Stimulated activated CD4-positive, alpha-beta T cell treated with anti-CD3 and anti-CD28 coated beads, Interleukin-15, amount 100 ng/mL, for 48 hours (primary cell): ENCODE measurements around the gene PEX16.
"Not testable (repeated sequence)": the region's sequence is repeated elsewhere in the genome, so short reads cannot be mapped to it uniquely, and the experiment has no call there.

Source experiments
- DNase-seq, 2 donors: peaks; one replicate each; pipeline ENCODE4 v3.0.0-alpha.2; 2020; ENCODE audit warnings: low read depth in 2 of 2

The PEX16 gene

DNA sequence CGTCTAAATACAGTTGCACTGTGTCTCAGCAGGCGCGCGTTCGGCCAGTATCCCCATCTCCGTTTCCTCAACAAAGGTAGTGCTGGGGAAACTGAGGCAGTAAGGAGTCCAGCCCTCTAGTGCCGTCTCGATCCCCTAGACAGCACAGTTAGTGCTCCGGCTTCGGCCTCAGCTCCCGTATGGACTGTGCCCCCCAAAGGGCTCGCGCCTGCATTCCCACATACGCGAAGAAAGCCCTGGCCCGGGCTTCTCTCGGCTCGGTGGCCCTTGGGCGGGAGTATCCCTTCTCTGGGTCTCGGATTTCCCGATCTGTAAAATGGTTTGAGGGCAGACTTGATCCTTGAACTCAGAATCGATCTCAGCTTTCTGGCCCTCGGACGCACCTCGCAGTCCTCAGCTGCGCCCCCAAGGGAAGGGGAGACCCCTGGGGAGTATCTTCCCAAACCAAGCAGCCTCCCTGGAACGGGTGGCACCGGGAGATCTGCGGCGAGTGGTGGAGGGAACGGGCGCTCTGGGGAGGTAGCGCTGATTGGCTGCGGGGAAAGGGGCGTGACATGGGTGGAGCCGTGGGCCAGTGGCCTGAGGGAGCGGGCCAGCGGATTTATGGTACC lies 759 bp upstream of the PEX16 start:
- peak; percentile 35 to 67 for DNase-seq

DNA sequence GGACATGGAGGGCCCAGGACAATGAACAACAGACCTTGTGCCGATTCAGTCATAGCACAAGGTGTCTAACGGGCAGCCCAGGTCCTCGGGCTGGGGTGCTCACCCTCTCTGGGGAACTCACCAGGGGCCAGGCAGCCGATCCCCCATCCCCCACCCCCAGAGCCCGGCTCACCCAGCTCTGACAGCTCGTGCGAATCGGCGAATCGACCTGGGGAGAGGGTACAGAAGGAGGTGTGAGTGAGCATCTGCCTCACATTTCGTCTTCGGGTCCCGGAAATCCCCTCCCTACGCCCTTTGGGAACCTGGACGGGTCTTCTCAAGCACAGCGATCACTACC lies 423 bp downstream of the PEX16 start:
- DNase-seq, result no peak

DNA sequence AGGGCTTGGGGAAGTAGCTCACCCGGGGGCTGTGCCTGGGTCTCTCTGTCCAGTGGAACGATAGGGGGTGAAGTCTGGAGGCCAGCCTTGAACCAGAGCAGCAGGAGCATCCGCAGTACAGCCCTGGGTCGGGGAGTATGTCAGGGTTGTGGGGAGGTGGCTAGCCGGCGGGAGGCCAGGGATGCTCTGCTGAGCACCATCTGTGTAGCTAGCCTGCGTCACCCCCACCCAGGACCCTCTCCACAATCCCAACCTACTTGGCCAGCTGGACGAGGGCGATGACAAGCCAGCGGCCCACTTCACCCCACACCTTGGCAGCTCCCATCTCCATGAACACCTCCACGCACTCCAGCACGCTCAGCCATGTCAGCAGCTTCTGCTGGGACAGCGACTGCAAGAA lies 2.2 kb downstream of the PEX16 start:
- no peak for DNase-seq

DNA sequence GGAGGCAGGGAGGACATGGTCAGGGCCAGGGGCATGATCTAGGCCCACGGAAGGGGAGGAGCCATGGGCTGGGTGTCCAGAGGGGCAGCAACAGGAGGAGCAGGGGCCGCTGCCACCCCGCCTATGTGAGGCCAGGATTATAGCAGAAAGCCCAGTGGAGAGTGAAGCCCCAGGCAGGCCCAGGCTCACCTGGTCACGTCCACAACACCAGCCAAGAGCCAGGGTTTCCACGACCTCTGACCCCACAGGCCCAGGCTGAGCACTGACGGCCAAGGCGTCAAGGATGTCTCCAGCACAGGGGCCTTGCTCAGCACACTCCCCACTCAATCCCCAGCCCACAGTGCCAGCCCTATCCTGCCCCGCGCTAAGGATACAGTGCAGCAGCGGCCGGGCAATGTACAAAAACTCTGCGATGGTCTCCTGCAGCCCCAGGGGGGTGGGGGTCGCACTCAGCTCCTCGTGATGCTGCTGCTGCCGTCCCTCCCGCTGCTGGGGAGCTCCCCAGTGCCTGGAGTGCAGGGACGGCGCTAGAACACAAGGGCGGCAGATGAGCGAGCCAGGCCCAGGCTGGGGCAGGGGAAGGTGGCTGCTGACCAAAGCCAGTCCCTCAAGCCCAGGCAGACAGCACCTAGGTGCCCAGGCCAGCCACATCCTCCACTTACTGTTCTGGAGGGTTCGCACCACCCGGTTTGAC lies 3.6 kb downstream of the PEX16 start:
- no peak for DNase-seq

DNA sequence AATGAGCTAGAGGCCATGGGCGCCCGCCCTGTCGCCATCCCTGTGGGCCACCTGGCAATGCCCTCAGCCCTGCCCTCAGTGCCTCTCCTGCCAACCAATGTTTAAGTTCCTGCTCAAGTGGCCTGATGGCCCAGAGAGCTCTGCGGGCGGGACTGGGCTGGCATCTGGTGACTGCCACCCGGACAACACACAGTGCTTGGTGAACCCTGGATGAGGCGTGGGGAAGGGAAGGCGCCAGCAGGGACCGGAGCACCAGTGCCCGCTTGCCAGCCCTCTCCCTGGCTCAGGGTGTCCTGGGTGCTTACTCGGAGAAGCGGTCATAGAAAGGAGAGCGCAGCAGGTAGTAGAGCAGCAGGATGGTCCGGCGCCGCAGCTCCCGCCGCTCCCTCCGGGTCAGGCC lies 4.2 kb downstream of the PEX16 start:
- no peak for DNase-seq

DNA sequence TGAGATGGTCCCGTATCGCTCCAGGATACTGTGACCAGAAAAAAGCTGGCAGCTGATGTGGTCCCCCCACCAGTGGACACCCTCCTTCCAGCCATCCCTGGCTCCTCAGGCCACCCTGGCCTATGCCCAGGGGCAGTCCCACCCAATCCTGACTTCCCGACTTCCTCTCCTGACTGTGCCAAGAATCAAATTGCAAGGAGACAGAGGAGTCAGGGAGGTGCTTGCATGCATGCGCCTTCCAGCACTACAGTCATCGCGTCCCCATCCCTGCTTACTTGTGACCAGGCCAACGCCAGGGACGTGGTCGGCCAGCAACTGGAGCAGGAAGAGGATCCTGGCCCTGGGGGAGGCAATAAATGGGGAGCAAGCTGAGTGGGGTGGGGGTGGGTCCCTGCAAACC lies 7.1 kb downstream of the PEX16 start:
- no peak for DNase-seq

DNA sequence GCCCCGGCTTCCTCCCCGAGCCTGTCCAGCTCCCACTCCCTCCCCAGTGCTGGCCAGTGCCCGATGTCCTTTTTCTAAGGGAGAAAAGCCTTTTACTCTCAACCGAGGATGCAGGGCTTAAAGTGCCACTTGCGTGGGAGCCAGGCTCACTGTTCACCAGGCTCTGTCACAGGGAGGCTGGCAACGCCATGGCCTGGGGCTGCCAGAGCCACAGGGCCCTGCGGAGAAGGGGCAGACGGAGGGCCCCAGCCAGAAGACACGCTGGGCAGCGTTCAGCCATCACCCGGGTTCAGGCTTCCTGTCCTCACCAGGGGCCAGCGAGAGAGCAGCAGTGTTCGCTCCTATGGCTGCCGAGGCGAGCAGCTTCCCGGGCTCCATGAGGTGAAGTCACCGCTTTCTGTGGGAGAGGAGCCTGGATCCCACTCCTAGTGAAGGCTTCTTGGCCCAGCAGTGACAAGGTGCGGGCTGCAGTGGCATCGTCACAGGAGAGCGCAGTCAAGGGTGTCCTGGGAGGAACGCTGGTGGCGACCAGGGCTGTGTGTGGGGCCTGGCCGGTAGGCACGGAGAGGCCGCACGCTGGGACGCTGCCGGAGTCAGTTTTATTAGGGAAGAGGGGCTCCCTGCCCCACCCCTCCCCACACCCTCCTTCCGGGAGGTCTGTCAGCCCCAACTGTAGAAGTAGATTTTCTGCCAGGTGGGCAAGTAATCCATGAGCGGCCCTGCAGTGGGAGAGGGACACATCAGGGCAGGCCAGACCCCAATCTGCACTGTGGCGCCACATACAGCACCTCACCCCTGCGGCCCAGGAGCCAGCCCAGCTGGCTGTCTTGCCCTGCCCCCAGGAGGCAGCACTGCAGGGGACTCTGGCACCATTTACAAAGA lies 7.8 kb downstream of the PEX16 start:
- no peak for DNase-seq

DNA sequence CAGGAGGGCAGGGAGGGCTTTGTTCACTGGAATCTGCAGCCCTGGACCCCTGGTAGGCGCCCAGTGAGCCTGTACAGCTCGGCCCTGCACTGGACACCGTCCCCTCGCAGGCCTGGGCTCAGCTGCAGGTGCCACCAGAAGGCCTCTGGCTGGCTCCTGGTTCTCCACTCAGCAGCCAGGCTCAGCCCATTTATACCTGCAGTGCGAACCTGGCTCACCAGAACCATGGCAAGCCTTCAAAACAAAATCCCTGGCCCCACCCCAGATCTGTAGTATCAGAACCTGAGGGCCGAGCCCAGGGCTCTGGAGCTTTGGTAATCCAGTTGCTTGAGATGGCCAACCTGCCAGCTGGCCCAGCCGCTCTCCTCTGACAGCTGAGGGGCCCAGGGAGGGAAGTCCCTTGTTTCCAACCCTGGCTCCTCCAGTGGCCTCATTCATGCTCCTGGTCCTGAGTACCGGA lies 9.7 kb downstream of the PEX16 start:
- no peak for DNase-seq

DNA sequence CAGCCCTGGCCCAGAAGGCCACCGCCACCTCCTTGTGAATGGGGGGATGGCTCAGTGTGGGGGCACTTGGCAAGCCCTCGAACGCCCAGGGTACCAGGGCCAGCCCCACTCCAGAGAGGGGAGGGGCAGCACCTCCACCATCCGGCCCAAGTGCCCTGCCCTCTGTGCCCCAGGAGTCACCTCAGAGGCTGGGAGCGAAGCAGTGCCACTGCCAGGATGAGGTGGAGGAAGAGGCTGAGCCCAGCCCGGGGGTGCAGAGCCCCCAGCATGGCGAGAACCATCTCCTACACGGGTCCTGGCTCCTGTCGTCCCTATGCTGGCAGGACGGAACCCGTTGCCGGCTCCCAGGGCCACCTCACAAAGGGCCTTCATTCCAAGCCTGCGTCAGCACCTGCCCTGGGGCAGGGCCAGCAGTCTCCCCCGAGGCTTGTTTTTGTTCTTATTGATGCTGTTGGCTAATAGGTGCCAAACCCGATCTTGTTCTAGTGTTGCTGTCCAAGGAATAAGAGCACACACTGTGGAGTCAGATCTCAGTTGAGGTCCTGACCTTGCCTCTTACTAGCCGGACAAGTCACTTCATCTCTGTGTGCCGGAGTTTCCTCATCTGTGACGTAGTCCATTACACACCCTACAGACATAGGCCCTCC lies 10.6 kb downstream of the PEX16 start, which contains the start of gene FREY1:
Gene FREY1 (minus strand): TSS at position 307 of the 647 bp plus-strand sequence. CDS start 26 bp downstream, at position 281.
- no peak for DNase-seq

DNA sequence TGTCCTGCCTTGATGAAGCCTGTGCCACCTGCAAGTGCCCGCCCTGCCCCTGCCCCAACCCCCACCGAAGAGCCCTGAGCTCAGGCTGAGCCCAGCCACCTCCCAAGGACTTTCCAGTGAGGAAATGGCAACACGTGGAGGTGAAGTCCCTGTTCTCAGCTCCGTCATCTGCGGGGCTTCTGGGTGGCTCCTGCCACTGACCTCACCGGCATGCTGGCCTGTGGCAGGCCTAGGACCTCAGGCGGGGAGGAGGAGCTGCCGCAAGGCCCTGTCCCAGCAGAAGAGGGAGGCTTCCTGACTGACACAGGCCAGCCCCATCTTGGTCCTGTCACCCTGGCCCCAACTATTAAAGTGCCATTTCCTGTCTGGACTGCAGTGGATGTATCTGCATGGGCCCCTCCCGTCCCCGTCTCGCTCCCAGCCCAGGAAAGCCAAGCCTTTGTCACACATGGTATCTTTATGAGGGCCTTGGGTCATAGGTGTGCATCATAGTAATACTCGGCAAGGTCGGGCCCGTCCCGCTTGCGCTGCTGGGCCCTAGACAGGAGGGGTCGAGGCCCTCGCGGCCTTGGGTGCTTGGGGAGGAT lies 11.5 kb downstream of the PEX16 start:
- DNase-seq, result no peak

DNA sequence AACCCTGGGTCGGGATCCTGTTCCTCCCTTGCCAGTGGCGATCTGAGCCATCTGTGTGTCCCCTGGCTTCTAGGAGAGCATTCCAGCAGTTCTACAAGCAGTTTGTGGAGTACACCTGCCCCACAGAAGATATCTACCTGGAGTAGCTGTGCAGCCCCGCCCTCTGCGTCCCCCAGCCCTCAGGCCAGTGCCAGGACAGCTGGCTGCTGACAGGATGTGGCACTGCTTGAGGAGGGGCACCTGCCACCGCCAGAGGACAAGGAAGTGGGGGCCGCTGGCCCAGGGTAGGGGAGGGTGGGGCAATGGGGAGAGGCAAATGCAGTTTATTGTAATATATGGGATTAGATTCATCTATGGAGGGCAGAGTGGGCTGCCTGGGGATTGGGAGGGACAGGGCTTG lies 12.1 kb downstream of the PEX16 start:
- DNase-seq, result not testable (repeated sequence)

DNA sequence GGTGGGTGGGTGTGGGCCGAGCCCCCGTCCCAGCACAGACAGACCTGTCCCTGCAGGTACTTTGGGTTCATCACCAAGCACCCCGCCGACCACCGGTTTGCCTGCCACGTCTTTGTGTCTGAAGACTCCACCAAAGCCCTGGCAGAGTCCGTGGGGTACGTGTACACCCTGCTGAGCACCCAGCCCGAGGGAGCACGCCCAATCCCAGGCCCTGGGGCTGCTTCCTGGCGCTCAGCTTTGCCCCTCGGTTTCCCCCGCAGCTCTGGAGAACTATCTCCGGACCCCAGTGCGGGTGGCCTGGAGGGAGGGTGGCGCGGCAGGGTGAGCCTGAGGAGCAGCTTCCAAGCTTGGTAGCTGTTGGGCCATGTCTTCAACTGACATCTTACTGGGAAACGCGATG lies 12.6 kb downstream of the PEX16 start:
- no peak for DNase-seq

DNA sequence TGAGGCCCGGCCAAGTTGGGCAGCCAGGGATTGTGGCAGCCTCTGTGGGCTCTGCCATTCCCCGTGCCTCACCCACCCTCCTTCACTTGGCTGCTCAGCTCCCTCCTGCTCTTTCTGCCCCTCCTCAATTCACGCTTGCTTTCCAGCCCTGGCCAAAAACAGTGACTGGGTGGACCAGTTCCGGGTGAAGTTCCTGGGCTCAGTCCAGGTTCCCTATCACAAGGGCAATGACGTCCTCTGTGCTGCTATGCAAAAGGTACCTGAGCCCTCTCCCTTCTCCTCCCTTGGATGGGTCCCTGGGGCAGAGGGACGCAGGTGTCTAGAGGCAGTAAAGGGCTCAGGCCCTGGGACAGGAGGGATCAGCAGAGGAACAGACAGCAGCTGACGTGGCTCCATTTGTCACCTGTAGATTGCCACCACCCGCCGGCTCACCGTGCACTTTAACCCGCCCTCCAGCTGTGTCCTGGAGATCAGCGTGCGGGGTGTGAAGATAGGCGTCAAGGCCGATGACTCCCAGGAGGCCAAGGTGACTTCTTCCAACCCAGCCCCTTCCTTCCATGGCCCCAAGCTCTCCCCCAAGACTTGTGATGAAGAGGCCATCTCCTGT lies 13.3 kb downstream of the PEX16 start:
- DNase-seq, result no peak

DNA sequence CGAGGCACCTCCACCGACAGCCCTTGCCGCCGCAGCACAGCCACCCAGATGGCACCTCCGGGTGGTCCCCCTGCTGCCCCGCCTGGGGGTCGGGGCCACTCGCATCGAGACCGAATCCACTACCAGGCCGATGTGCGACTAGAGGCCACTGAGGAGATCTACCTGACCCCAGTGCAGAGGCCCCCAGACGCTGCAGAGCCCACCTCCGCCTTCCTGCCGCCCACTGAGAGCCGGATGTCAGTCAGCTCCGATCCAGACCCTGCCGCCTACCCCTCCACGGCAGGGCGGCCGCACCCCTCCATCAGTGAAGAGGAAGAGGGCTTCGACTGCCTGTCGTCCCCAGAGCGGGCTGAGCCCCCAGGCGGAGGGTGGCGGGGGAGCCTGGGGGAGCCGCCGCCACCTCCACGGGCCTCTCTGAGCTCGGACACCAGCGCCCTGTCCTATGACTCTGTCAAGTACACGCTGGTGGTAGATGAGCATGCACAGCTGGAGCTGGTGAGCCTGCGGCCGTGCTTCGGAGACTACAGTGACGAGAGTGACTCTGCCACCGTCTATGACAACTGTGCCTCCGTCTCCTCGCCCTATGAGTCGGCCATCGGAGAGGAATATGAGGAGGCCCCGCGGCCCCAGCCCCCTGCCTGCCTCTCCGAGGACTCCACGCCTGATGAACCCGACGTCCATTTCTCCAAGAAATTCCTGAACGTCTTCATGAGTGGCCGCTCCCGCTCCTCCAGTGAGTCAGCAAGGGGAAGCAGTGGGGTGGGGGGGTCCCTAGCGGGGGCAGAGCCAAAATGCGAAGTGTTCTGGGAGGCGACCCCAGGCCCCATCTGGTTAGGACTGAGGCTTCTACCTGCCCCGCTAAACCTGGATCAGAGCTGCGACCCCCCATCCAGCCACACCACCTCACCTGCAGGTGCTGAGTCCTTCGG lies 15.0 kb downstream of the PEX16 start:
- DNase-seq, result no peak

DNA sequence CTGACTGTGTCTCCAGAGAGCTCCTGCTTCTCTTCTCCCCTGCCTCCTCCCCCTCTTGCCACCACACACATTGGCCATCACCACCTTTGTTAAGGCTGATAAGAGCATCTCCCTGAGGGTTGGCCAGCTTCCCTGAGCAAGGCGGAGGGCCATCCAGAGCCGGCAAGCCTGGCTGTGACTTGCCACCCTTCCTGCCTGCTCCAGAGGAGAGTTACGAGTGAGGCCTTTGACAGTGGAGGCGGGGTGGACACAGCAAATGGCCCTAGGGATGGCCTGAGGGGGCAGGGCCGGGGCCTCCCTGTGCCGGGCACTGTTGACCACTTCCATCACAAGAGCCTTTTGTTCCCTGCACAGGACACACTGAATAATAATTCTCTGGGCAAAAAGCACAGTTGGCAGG lies 16.1 kb downstream of the PEX16 start:
- no peak for DNase-seq

DNA sequence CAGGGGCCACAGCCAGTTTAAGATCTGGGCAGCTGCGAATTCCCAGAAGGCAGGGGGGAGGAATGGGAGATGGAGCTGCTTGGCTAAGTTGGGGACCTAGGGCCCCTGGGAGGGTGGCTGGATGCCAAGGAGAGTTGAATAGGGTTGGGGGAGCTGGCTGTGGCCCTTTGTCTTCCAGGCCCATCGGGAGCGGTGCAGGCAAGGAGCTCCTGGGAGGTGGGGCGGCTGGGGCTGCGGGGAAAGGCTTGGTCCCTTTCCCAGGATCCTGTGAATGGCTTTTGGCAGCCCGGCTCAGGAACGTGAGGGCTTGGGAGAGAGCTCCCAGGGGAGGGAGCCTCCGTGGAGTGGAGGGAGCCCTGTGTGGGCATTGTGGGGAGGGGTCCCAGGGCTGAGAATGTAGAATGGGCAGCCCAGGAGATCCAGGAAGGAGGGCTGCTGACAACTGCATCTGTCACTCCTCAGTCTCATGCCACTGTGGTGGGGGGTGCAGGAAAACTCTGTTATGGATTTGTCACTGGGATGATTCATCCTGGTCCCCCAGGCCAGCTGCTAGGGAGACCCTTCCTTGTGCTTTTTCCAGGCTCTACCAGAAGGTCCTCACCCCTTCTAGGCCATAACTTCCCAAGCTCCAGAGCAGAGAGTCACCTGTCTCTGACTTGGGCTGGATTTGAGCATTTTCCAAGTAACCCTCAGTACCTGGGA lies 16.6 kb downstream of the PEX16 start:
- no peak for DNase-seq

DNA sequence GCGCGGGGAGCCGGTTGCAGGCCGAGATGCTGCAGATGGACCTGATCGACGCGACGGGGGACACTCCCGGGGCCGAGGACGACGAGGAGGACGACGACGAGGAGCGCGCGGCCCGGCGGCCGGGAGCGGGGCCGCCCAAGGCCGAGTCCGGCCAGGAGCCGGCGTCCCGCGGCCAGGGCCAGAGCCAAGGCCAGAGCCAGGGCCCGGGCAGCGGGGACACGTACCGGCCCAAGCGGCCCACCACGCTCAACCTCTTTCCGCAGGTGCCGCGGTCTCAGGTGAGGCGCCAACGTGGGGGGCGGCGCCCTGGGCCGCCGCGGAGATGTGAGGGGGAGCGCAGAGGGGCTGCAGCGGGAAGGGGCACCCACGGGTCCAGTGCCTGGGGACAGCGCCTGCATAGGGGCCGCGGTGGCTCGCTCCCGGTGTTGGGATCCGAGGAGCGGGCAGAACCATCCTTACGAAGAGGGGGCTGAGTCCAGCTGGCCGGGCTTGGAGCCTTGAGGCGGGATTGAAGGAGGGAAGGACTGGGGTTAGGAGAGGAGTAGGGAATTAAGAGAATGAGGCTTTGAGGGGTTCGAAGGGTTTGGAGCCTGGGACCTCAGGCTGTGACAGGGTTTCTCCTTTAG lies 17.4 kb downstream of the PEX16 start:
- not testable (repeated sequence) for DNase-seq

DNA sequence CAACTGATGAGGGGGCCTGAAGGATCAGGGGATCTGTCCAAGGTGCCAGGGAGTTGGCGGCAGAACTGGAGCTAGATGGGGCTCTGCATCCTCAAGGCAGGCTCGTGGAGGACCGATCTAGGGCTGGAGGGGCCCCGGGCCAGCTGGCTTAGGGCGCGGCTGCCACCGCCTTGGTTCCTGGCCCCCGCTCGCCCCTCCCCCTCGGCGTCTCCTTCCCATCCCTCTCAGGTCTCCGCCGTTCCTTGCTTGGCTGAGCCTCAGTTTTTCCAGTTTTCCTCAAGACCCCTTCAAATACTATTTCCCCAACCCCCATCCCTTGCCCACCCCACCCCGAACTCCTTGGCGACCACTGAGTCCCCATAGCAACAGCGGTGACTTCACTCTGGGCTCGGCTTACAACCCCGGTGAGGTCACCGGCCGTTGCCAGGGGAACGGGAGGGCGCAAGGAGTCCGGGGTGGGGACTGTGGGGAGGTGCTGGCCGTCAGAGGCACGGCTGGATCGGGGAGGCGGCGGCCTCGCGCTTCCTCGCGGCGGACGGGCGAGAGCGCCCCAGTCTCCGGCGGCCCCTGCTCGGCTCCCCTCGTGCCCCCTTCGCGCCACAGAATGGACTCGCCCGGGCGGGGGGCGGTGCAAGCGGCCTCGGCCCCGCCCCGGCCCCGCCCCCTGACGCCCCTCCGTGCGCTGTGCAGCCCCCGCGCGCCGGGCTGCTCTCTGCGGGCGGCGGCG lies 18.1 kb downstream of the PEX16 start:
- DNase-seq, result peak; percentile 44

DNA sequence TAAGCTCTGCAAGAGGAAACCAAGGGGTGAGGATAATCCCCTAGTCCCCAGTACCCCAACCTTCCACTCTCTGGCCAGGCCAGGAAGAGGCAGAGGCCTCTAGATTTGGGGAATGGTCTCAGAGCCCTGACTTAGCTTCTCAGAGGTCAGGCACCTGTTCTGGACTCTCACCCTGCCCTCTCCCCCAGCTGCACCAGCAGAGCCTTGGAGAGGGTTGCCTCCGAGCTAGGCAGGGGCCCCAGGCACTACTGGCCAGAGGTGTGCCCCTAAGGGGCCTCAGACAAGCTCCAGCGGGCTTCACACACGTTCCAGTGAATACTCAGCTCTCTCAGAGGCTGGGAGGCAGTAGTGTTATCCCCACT lies 18.6 kb downstream of the PEX16 start:
- no peak for DNase-seq
